ENCODE results near the gene ZNF205.
A peak's percentile ranks its signal among the peaks of the same experiment; 100 is the strongest.
"Not testable (repeated sequence)": the region's sequence is repeated elsewhere in the genome, so short reads cannot be mapped to it uniquely, and the experiment has no call there.

Gene ZNF205

GRCh38 chr16:3112058-3112880 lies at the start of gene ZNF205:
TSS of gene ZNF205 (plus strand) at chr16:3112586. CDS start at chr16:3113431, 845 bp downstream.
- Mint-ChIP-seq H3K9me3 (ENCODE audit: low read depth) (no peaks in the 10 kb centered on the region), H3K36me3 (peaks cover 3% of the 10 kb centered on the region), H3K27ac (no peak within 1 kb of the TSS), H3K4me3 (no peak within 1 kb of the TSS), H3K27me3 (no peaks in the 10 kb centered on the region), H3K4me1 (ENCODE audit: low read depth) (peaks cover 3% of the 10 kb centered on the region)

- H3K27me3 Mint-ChIP-seq = no peaks in the 10 kb centered on the region
- peak overlapping the region; percentile 60 for H3K4me3 Mint-ChIP-seq
- H3K4me1 Mint-ChIP-seq (ENCODE audit: low read depth) = peaks cover 35% of the 10 kb centered on the region
- no peaks in the 10 kb centered on the region for H3K9me3 Mint-ChIP-seq (ENCODE audit: low read depth)
- peak overlapping the region; percentile 100 for H3K27ac Mint-ChIP-seq
- H3K36me3 Mint-ChIP-seq = peaks cover 10% of the 10 kb centered on the region
These were observed 48.6 kb upstream of the ZNF205 start for GRCh38 chr16:3063625-3064386.

GRCh38 chr16:3065069-3065741 lies 47.2 kb upstream of the ZNF205 start, which contains the start of gene IL32:
TSS of gene IL32 (plus strand) at chr16:3065640. CDS start at chr16:3065812, 172 bp downstream.
- Mint-ChIP-seq H3K4me3 (peak within 1 kb of the TSS; percentile 100), H3K27ac (peak within 1 kb of the TSS; percentile 100), H3K27me3 (no peaks in the 10 kb centered on the region), H3K36me3 (peaks cover 18% of the 10 kb centered on the region), H3K4me1 (ENCODE audit: low read depth) (peaks cover 37% of the 10 kb centered on the region), H3K9me3 (ENCODE audit: low read depth) (no peaks in the 10 kb centered on the region)

GRCh38 chr16:3065742-3066439 lies 46.5 kb upstream of the ZNF205 start:
- peak overlapping the region; percentile 100 for H3K27ac Mint-ChIP-seq
- peaks cover 41% of the 10 kb centered on the region for H3K4me1 Mint-ChIP-seq (ENCODE audit: low read depth)
- peaks cover 18% of the 10 kb centered on the region for H3K36me3 Mint-ChIP-seq
- H3K27me3 Mint-ChIP-seq = no peaks in the 10 kb centered on the region
- H3K9me3 Mint-ChIP-seq (ENCODE audit: low read depth) = no peaks in the 10 kb centered on the region
- H3K4me3 Mint-ChIP-seq = peak overlapping the region; percentile 100

- Mint-ChIP-seq H3K27me3 (no peaks in the 10 kb centered on the region), H3K36me3 (peaks cover 18% of the 10 kb centered on the region), H3K4me1 (ENCODE audit: low read depth) (peaks cover 46% of the 10 kb centered on the region), H3K9me3 (ENCODE audit: low read depth) (no peaks in the 10 kb centered on the region), H3K27ac (peak overlapping the region; percentile 100), H3K4me3 (peak overlapping the region; percentile 100)
These were observed 46.0 kb upstream of the ZNF205 start for GRCh38 chr16:3066440-3066748.

GRCh38 chr16:3068487-3068886 lies 43.9 kb upstream of the ZNF205 start:
- Mint-ChIP-seq H3K27ac (peak overlapping the region; percentile 96), H3K9me3 (ENCODE audit: low read depth) (no peaks in the 10 kb centered on the region), H3K27me3 (no peaks in the 10 kb centered on the region), H3K4me3 (peak overlapping the region; percentile 100), H3K4me1 (ENCODE audit: low read depth) (peaks cover 55% of the 10 kb centered on the region), H3K36me3 (peaks cover 18% of the 10 kb centered on the region)

GRCh38 chr16:3069146-3069545 lies 43.2 kb upstream of the ZNF205 start:
- Mint-ChIP-seq H3K4me3 (peak overlapping the region; percentile 69), H3K27ac (peak overlapping the region; percentile 93), H3K36me3 (peaks cover 18% of the 10 kb centered on the region), H3K4me1 (ENCODE audit: low read depth) (peaks cover 58% of the 10 kb centered on the region)
- not testable (repeated sequence) for H3K27me3 Mint-ChIP-seq; H3K9me3 Mint-ChIP-seq (ENCODE audit: low read depth)

- Mint-ChIP-seq H3K36me3 (peaks cover 16% of the 10 kb centered on the region), H3K4me1 (ENCODE audit: low read depth) (peaks cover 61% of the 10 kb centered on the region), H3K9me3 (ENCODE audit: low read depth) (no peaks in the 10 kb centered on the region), H3K4me3 (peak overlapping the region; percentile 69), H3K27me3 (no peaks in the 10 kb centered on the region), H3K27ac (peak overlapping the region; percentile 93)
These were observed 41.7 kb upstream of the ZNF205 start for GRCh38 chr16:3070608-3071111.

- peaks cover 69% of the 10 kb centered on the region for H3K4me1 Mint-ChIP-seq (ENCODE audit: low read depth)
- no peaks in the 10 kb centered on the region for H3K27me3 Mint-ChIP-seq
- H3K9me3 Mint-ChIP-seq (ENCODE audit: low read depth) = no peaks in the 10 kb centered on the region
- H3K4me3 Mint-ChIP-seq = no peak overlapping the region
- peaks cover 15% of the 10 kb centered on the region for H3K36me3 Mint-ChIP-seq
- H3K27ac Mint-ChIP-seq = peak overlapping the region; percentile 46
These were observed 40.7 kb upstream of the ZNF205 start for GRCh38 chr16:3071655-3072054.

GRCh38 chr16:3072148-3072547 lies 40.2 kb upstream of the ZNF205 start:
- peaks cover 72% of the 10 kb centered on the region for H3K4me1 Mint-ChIP-seq (ENCODE audit: low read depth)
- H3K27me3 Mint-ChIP-seq; H3K4me3 Mint-ChIP-seq; H3K9me3 Mint-ChIP-seq (ENCODE audit: low read depth): not testable (repeated sequence)
- H3K27ac Mint-ChIP-seq = peak overlapping the region; percentile 46
- H3K36me3 Mint-ChIP-seq = peaks cover 13% of the 10 kb centered on the region

- H3K9me3 Mint-ChIP-seq (ENCODE audit: low read depth); H3K4me3 Mint-ChIP-seq; H3K27me3 Mint-ChIP-seq: not testable (repeated sequence)
- peak overlapping the region; percentile 99 for H3K27ac Mint-ChIP-seq
- H3K4me1 Mint-ChIP-seq (ENCODE audit: low read depth) = peaks cover 75% of the 10 kb centered on the region
- peaks cover 11% of the 10 kb centered on the region for H3K36me3 Mint-ChIP-seq
These were observed 39.7 kb upstream of the ZNF205 start for GRCh38 chr16:3072576-3073263.

GRCh38 chr16:3073448-3073847 lies 38.9 kb upstream of the ZNF205 start:
- peaks cover 78% of the 10 kb centered on the region for H3K4me1 Mint-ChIP-seq (ENCODE audit: low read depth)
- H3K9me3 Mint-ChIP-seq (ENCODE audit: low read depth) = no peaks in the 10 kb centered on the region
- H3K4me3 Mint-ChIP-seq = peak overlapping the region; percentile 74
- peaks cover 12% of the 10 kb centered on the region for H3K36me3 Mint-ChIP-seq
- H3K27ac Mint-ChIP-seq = peak overlapping the region; percentile 99
- no peaks in the 10 kb centered on the region for H3K27me3 Mint-ChIP-seq

- H3K4me3 Mint-ChIP-seq = peak overlapping the region; percentile 74
- peaks cover 81% of the 10 kb centered on the region for H3K4me1 Mint-ChIP-seq (ENCODE audit: low read depth)
- no peaks in the 10 kb centered on the region for H3K27me3 Mint-ChIP-seq
- peak overlapping the region; percentile 99 for H3K27ac Mint-ChIP-seq
- peaks cover 8% of the 10 kb centered on the region for H3K36me3 Mint-ChIP-seq
- no peaks in the 10 kb centered on the region for H3K9me3 Mint-ChIP-seq (ENCODE audit: low read depth)
These were observed 37.4 kb upstream of the ZNF205 start for GRCh38 chr16:3074860-3075522.
